MM.1S (cell line): Measurements from ENCODE around the gene PGGHG.

ENCODE experiments used
- DNase-seq: peaks from one replicate; pipeline ENCODE4 v3.0.0-alpha.2; 2015
- H2AFZ ChIP-seq: fragments of 300-600 bp; sonication (generic); 2 replicates; pipeline ENCODE4 v1.6.0; 2016; ENCODE audit warnings: antibody characterized with exemption, low read length
- H3F3A ChIP-seq: fragments of 300-600 bp; sonication (generic); 2 replicates; pipeline ENCODE4 v1.6.1; 2016; ENCODE audit warnings: mild to moderate bottlenecking, antibody characterized with exemption, low read length, moderate library complexity, mixed read lengths; ENCODE audit not compliant: insufficient read depth
- H3K27ac ChIP-seq: fragments of 300-600 bp; sonication (generic); 2 replicates; pipeline ENCODE4 v1.5.1; 2016; ENCODE audit warnings: mild to moderate bottlenecking, low read length
- H3K27me3 ChIP-seq: fragments of 300-600 bp; sonication (generic); replicated peaks from 2 replicates; pipeline ENCODE4 v1.6.0; 2016; ENCODE audit warnings: low read length; ENCODE audit not compliant: insufficient read depth
- H3K36me3 ChIP-seq: fragments of 300-600 bp; sonication (generic); replicated peaks from 2 replicates; pipeline ENCODE4 v1.6.1; 2016; ENCODE audit warnings: mild to moderate bottlenecking, low read length, mixed read lengths; ENCODE audit not compliant: insufficient read depth
- H3K4me1 ChIP-seq: fragments of 300-600 bp; sonication (generic); 2 replicates; pipeline ENCODE4 v1.6.1; 2016; ENCODE audit warnings: low read length, mixed read lengths
- H3K4me2 ChIP-seq: fragments of 300-600 bp; sonication (generic); 2 replicates; pipeline ENCODE4 v1.6.0; 2016; ENCODE audit warnings: low read depth, low read length
- H3K4me3 ChIP-seq: fragments of 300-600 bp; sonication (generic); 2 replicates; pipeline ENCODE4 v1.5.1; 2016; ENCODE audit warnings: low read length, mixed read lengths
- H3K79me2 ChIP-seq: fragments of 300-600 bp; sonication (generic); 2 replicates; pipeline ENCODE4 v1.6.1; 2016; ENCODE audit warnings: mixed run types, low read length, mixed read lengths
- H3K9ac ChIP-seq: fragments of 300-600 bp; sonication (generic); 2 replicates; pipeline ENCODE4 v1.6.1; 2016; ENCODE audit warnings: low read length, mixed read lengths
- H3K9me2 ChIP-seq: fragments of 300-600 bp; sonication (generic); replicated peaks from 2 replicates; pipeline ENCODE4 v1.6.1; 2016; ENCODE audit warnings: mild to moderate bottlenecking, low read length, mixed read lengths; ENCODE audit not compliant: insufficient read depth
- H3K9me3 ChIP-seq: fragments of 300-600 bp; sonication (generic); replicated peaks from 2 replicates; pipeline ENCODE4 v1.6.1; 2016; ENCODE audit warnings: mild to moderate bottlenecking, low read length, mixed read lengths; ENCODE audit not compliant: insufficient read depth
- H4K20me1 ChIP-seq: fragments of 300-600 bp; sonication (generic); 2 replicates; pipeline ENCODE4 v1.6.1; 2016; ENCODE audit warnings: mild to moderate bottlenecking, low read length, moderate library complexity, mixed read lengths; ENCODE audit not compliant: insufficient read depth
- CTCF ChIP-seq: fragments of 300-600 bp; sonication (generic); IDR thresholded peaks from 2 replicates; pipeline ENCODE4 v1.5.1; 2016; ENCODE audit warnings: antibody characterized with exemption, low read length, mixed read lengths
- EZH2 ChIP-seq: fragments of 300-600 bp; sonication (generic); optimal IDR thresholded peaks from 2 replicates; pipeline ENCODE3; 2017; ENCODE audit warnings: low read depth, mild to moderate bottlenecking, antibody characterized with exemption, low read length, mixed read lengths
- EZH2phosphoT487 ChIP-seq: fragments of 300-600 bp; sonication (generic); IDR thresholded peaks from 2 replicates; pipeline ENCODE4 v1.6.1; 2018; ENCODE audit warnings: antibody characterized with exemption, low read length

Gene PGGHG

DNA sequence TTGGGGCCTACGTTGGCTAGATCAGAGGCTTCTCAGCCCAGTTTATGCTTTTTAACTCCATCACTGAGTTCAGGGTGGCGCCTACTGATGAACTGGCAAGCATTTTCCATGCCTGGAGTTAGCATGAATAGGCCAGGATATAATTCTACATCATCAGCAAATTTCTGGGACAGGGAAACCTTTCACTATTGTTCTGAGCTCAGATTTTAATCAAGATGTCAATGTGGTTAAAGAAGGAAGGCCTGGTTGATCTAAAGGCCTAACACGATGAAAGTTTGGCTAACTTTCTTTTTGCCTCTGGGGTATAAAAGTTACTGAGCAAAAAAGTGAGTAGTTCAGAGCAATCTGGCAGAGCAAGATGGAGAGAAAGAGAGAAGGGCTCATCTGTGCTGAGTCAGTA is 53.4 kb downstream of the PGGHG start:
- no peaks in the 10 kb centered on the region for H3K9me2 ChIP-seq
- no peaks in the 10 kb centered on the region for H3K4me1 ChIP-seq
- H2AFZ ChIP-seq, result no peak overlapping the region
- no peaks in the 10 kb centered on the region for H3K79me2 ChIP-seq
- DNase-seq, result no peak
- no peak overlapping the region for H3K4me3 ChIP-seq
- H4K20me1 ChIP-seq, result no peaks in the 10 kb centered on the region; the same call in 1 of the 2 replicates
- H3K9me3 ChIP-seq, result no peaks in the 10 kb centered on the region
- peaks cover 89% of the 10 kb centered on the region for H3K27me3 ChIP-seq
- TF ChIP-seq EZH2, result no peak
- TF ChIP-seq CTCF, result no peak
- no peak for TF ChIP-seq EZH2phosphoT487
- no peak overlapping the region for H3K27ac ChIP-seq
- H3F3A ChIP-seq, result no peaks in the 10 kb centered on the region
- H3K4me2 ChIP-seq, result no peak overlapping the region
- H3K36me3 ChIP-seq, result no peaks in the 10 kb centered on the region
- H3K9ac ChIP-seq, result no peak overlapping the region

- Histone ChIP-seq H3K79me2 (no peaks in the 10 kb centered on the region), H3K36me3 (no peaks in the 10 kb centered on the region), H3K4me2 (no peak overlapping the region), H3K4me1 (peaks cover 1% of the 10 kb centered on the region), H4K20me1 (no peaks in the 10 kb centered on the region; the same call in 1 of the 2 replicates), H3K9me2 (no peaks in the 10 kb centered on the region), H3K4me3 (no peak overlapping the region), H3K9ac (no peak overlapping the region), H2AFZ (no peak overlapping the region), H3K27ac (no peak overlapping the region), H3K27me3 (peaks cover 85% of the 10 kb centered on the region), H3F3A (no peaks in the 10 kb centered on the region), H3K9me3 (no peaks in the 10 kb centered on the region)
- no peak for TF ChIP-seq EZH2phosphoT487
- no peak for TF ChIP-seq CTCF
- no peak for TF ChIP-seq EZH2
- no peak for DNase-seq
Measured at GRCh38 chr11:344836-345578, 56.1 kb downstream of the PGGHG start.
